H9 (cell line): ENCODE data around the gene FTO. TPM values are rescaled to one million over a fixed set of nuclear protein-coding genes. Genes with fewer than 3 reads are reported as not detected.

Experiments
- DNase-seq: peaks from one replicate; pipeline ENCODE4 v3.0.0-alpha.2; 2017
- H2AFZ ChIP-seq: one replicate; pipeline ENCODE4 v1.6.1; 2013; ENCODE audit warnings: mild to moderate bottlenecking, low read length, control low read depth, moderate library complexity
- H2AK5ac ChIP-seq: 2 replicates; pipeline ENCODE4 v1.6.1; 2013; ENCODE audit warnings: low read length, control low read depth, mixed read lengths; ENCODE audit not compliant: insufficient read length
- H2BK120ac ChIP-seq: one replicate; pipeline ENCODE4 v1.6.1; 2013; ENCODE audit warnings: low read depth, mild to moderate bottlenecking, low read length, control low read depth, inconsistent platforms; ENCODE audit not compliant: poor library complexity, severe bottlenecking
- H2BK12ac ChIP-seq: 2 replicates; pipeline ENCODE4 v1.6.1; 2013; ENCODE audit warnings: low read length, control low read depth, mixed read lengths, low read depth; ENCODE audit not compliant: insufficient read length
- H2BK15ac ChIP-seq: 2 replicates; pipeline ENCODE4 v1.6.1; 2013; ENCODE audit warnings: low read depth, low read length, control low read depth
- H2BK20ac ChIP-seq: one replicate; pipeline ENCODE4 v1.6.1; 2013; ENCODE audit warnings: low read depth, mild to moderate bottlenecking, low read length, control low read depth, inconsistent platforms; ENCODE audit not compliant: poor library complexity, severe bottlenecking
- H2BK5ac ChIP-seq: 2 replicates; pipeline ENCODE4 v1.6.1; 2013; ENCODE audit warnings: low read length, control low read depth, mixed read lengths; ENCODE audit not compliant: insufficient read length
- H3K14ac ChIP-seq: 2 replicates; pipeline ENCODE4 v1.6.1; 2013; ENCODE audit warnings: low read length, control low read depth; ENCODE audit not compliant: insufficient read depth
- H3K18ac ChIP-seq: 2 replicates; pipeline ENCODE4 v1.6.1; 2013; ENCODE audit warnings: low read depth, mild to moderate bottlenecking, mixed read lengths, low read length, control low read depth; ENCODE audit not compliant: insufficient read length
- H3K23ac ChIP-seq: 2 replicates; pipeline ENCODE4 v1.6.1; 2013; ENCODE audit warnings: low read length, control low read depth, mixed read lengths, low read depth; ENCODE audit not compliant: insufficient read length
- H3K23me2 ChIP-seq: 2 replicates; pipeline ENCODE4 v1.6.1; 2013; ENCODE audit warnings: low read depth, mild to moderate bottlenecking, mixed read lengths, low read length, control low read depth; ENCODE audit not compliant: insufficient read length, poor library complexity, severe bottlenecking
- H3K27ac ChIP-seq: 2 replicates; pipeline ENCODE4 v1.5.1; 2013; ENCODE audit warnings: low read length, control low read depth, mixed read lengths, low read depth; ENCODE audit not compliant: insufficient read length
- H3K27me3 ChIP-seq: 2 replicates; pipeline ENCODE4 v1.6.1; 2013; ENCODE audit warnings: low read length, control low read depth, inconsistent platforms; ENCODE audit not compliant: insufficient read depth
- H3K4ac ChIP-seq: 2 replicates; pipeline ENCODE4 v1.6.1; 2013; ENCODE audit warnings: low read depth, mild to moderate bottlenecking, control low read depth, inconsistent platforms, low read length, moderate library complexity
- H3K4me1 ChIP-seq: 2 replicates; pipeline ENCODE4 v1.6.1; 2013; ENCODE audit warnings: low read length, control low read depth, inconsistent platforms; ENCODE audit not compliant: insufficient read depth
- H3K4me2 ChIP-seq: 2 replicates; pipeline ENCODE4 v1.6.1; 2013; ENCODE audit warnings: low read length, control low read depth, mixed read lengths; ENCODE audit not compliant: insufficient read length, insufficient read depth
- H3K56ac ChIP-seq: 2 replicates; pipeline ENCODE4 v1.6.1; 2013; ENCODE audit warnings: low read depth, mild to moderate bottlenecking, mixed read lengths, low read length, control low read depth; ENCODE audit not compliant: insufficient read length
- H3K79me1 ChIP-seq: 2 replicates; pipeline ENCODE4 v1.6.1; 2013; ENCODE audit warnings: low read depth, mild to moderate bottlenecking, moderate library complexity, low read length, control low read depth, inconsistent platforms; ENCODE audit not compliant: insufficient read depth, poor library complexity, severe bottlenecking
- H3K79me2 ChIP-seq: 2 replicates; pipeline ENCODE4 v1.6.1; 2013; ENCODE audit warnings: low read length, control low read depth, inconsistent platforms; ENCODE audit not compliant: insufficient read depth
- H3K9ac ChIP-seq: 2 replicates; pipeline ENCODE4 v1.6.1; 2013; ENCODE audit warnings: low read length, control low read depth, mixed read lengths; ENCODE audit not compliant: insufficient read length; ENCODE audit errors: extremely low read depth
- H3K9me3 ChIP-seq: one replicate; pipeline ENCODE4 v1.6.1; 2013; ENCODE audit warnings: low read depth, low read length, inconsistent platforms; ENCODE audit not compliant: control insufficient read depth
- H3T11ph ChIP-seq: one replicate; pipeline ENCODE4 v1.6.1; 2013; ENCODE audit warnings: mild to moderate bottlenecking, low read length, control low read depth, inconsistent platforms
- H4K20me1 ChIP-seq: one replicate; pipeline ENCODE4 v1.6.1; 2013; ENCODE audit not compliant: control insufficient read depth, insufficient read length, insufficient read depth
- H4K5ac ChIP-seq: 2 replicates; pipeline ENCODE4 v1.6.1; 2013; ENCODE audit warnings: low read depth, mild to moderate bottlenecking, mixed read lengths, low read length, control low read depth; ENCODE audit not compliant: insufficient read length
- H4K8ac ChIP-seq: replicated peaks from 2 replicates; pipeline ENCODE4 v1.6.1; 2013; ENCODE audit warnings: low read length, control low read depth, mixed read lengths, low read depth; ENCODE audit not compliant: insufficient read length
- H4K91ac ChIP-seq: 2 replicates; pipeline ENCODE4 v1.6.1; 2013; ENCODE audit warnings: low read depth, mild to moderate bottlenecking, moderate library complexity, mixed read lengths, low read length, control low read depth; ENCODE audit not compliant: insufficient read length
- H3K27ac Mint-ChIP-seq, 3 experiments: 2 replicates in 2 of 3; 3 replicates in 1 of 3; pipeline ENCODE4 v1.8.0; 2020 to 2021; ENCODE audit warnings: mixed read lengths in 3 of 3, mild to moderate bottlenecking in 1 of 3, moderate library complexity in 1 of 3
- H3K27me3 Mint-ChIP-seq: 2 replicates; pipeline ENCODE4 v1.8.0; 2021; ENCODE audit warnings: low read depth, mild to moderate bottlenecking, moderate library complexity, mixed read lengths
- H3K36me3 Mint-ChIP-seq, 3 experiments: 2 replicates in 2 of 3; 3 replicates in 1 of 3; pipeline ENCODE4 v1.8.0; 2020 to 2021; ENCODE audit warnings: low read depth in 3 of 3, mixed read lengths in 3 of 3; ENCODE audit not compliant: insufficient read depth in 1 of 3
- H3K4me1 Mint-ChIP-seq, 2 experiments: 2 replicates each; pipeline ENCODE4 v1.8.0; 2020; ENCODE audit warnings: mixed read lengths in 2 of 2
- H3K4me3 Mint-ChIP-seq, 2 experiments: 2 replicates in 1 of 2; 3 replicates in 1 of 2; pipeline ENCODE4 v1.8.0; 2020 to 2021; ENCODE audit warnings: mild to moderate bottlenecking in 2 of 2, mixed read lengths in 2 of 2, moderate library complexity in 1 of 2
- H3K9me3 Mint-ChIP-seq, 2 experiments: 2 replicates in 1 of 2; 3 replicates in 1 of 2; pipeline ENCODE4 v1.8.0; 2020; ENCODE audit warnings: mild to moderate bottlenecking in 2 of 2, mixed read lengths in 2 of 2, moderate library complexity in 1 of 2
- WGBS: extraction: QIAGEN DNeasy Blood & Tissue Kit; methylation state at CpG from one replicate; pipeline ENCODE4 v1.1.7; 2013; ENCODE audit warnings: missing lambda C conversion rate, low lambda C conversion rate, mixed read lengths; ENCODE audit not compliant: insufficient read length; ENCODE audit errors: extremely low coverage; 5-methylcytosine and 5-hydroxymethylcytosine counted together
- total RNA-seq: library from RNA; stranded (reverse); gene quantifications from 2 replicates; pipeline ENCODE4 v1.2.1, GENCODE V29; 2021
- TF ChIP-seq, protein P1 (sequence below): fragments of 200-600 bp; sonication (generic); conservative IDR thresholded peaks from 3 replicates; pipeline ENCODE4 v1.8.0; 2021; ENCODE audit warnings: antibody characterized with exemption, mild to moderate bottlenecking

Gene FTO
- total RNA-seq, 1 experiment from 2014 or later = 67.9 TPM

DNA sequence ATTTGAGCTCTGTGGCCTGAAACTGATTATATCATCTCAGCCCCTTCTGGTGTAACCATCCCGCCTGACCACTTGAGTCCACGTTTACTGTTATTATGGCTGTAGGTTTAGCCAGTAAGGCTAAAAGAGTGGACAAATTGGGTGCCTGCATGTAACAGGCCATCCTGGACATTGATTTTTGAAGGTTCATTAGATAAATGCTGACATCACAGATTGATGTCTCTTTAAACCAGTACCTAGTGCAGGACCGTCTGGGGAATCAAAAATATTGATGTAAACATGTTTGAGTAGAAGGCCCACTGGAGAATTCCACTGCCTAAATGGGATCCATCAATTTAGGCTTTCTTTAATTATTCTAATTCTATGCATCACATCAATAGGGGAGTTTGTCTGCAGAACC lies 367.6 kb downstream of the FTO start:
- Histone ChIP-seq H2BK15ac (no peak overlapping the region), H3K4me1 (no peaks in the 10 kb centered on the region; the same call in 1 of the 2 replicates), H3K23ac (no peak overlapping the region), H3K27me3 (no peaks in the 10 kb centered on the region), H4K20me1 (no peaks in the 10 kb centered on the region), H3K9ac (no peak overlapping the region), H3K79me1 (no peaks in the 10 kb centered on the region), H2AK5ac (no peak overlapping the region), H4K91ac (no peak overlapping the region), H2BK120ac (no peak overlapping the region), H3K56ac (no peak overlapping the region), H4K8ac (no peak overlapping the region), H3K4me2 (no peak overlapping the region), H3K9me3 (no peaks in the 10 kb centered on the region), H3K23me2 (no peaks in the 10 kb centered on the region), H3K27ac (no peak overlapping the region), H3K4ac (no peak overlapping the region), H2AFZ (no peak overlapping the region), H3K79me2 (no peaks in the 10 kb centered on the region), H3T11ph (no peak overlapping the region), H2BK20ac (no peak overlapping the region), H4K5ac (no peak overlapping the region), H3K18ac (no peak overlapping the region), H2BK12ac (no peak overlapping the region), H3K14ac (no peak overlapping the region), H2BK5ac (no peak overlapping the region)
- no CpG with 5 or more reads among the region's 3 CpGs for WGBS
- Mint-ChIP-seq H3K4me1 (peaks cover 25 to 41% of the 10 kb centered on the region in 2 experiments), H3K4me3 (no peak overlapping the region), H3K27ac (no peak overlapping the region), H3K9me3 (no peaks in the 10 kb centered on the region), H3K36me3 (peaks cover 0 to 2% (median 0%) of the 10 kb centered on the region in 3 experiments; a peak in 1 of 7 replicates), H3K27me3 (no peaks in the 10 kb centered on the region)
- TF ChIP-seq, protein P1, sequence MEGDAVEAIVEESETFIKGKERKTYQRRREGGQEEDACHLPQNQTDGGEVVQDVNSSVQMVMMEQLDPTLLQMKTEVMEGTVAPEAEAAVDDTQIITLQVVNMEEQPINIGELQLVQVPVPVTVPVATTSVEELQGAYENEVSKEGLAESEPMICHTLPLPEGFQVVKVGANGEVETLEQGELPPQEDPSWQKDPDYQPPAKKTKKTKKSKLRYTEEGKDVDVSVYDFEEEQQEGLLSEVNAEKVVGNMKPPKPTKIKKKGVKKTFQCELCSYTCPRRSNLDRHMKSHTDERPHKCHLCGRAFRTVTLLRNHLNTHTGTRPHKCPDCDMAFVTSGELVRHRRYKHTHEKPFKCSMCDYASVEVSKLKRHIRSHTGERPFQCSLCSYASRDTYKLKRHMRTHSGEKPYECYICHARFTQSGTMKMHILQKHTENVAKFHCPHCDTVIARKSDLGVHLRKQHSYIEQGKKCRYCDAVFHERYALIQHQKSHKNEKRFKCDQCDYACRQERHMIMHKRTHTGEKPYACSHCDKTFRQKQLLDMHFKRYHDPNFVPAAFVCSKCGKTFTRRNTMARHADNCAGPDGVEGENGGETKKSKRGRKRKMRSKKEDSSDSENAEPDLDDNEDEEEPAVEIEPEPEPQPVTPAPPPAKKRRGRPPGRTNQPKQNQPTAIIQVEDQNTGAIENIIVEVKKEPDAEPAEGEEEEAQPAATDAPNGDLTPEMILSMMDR = no peak
- DNase-seq = no peak
